ENCODE measurements around the gene PTMA. TPM values are rescaled to one million over a fixed set of nuclear protein-coding genes. Genes with fewer than 3 reads are reported as not detected.
"Not testable (repeated sequence)": the region's sequence is repeated elsewhere in the genome, so short reads cannot be mapped to it uniquely, and the experiment has no call there.

The PTMA gene
- total and polyA plus RNA-seq, 5 experiments from 2014 or later = 1,008 to 2,224 (median 1,851) TPM

- DNase-seq = no peak
- Mint-ChIP-seq H3K27me3 (no peaks in the 10 kb centered on the region), H3K4me3 (no peak overlapping the region), H3K9me3 (no peaks in the 10 kb centered on the region), H3K27ac (no peak overlapping the region), H3K36me3 (no peaks in the 10 kb centered on the region), H3K4me1 (peaks cover 0 to 6% (median 0%) of the 10 kb centered on the region in 4 donors)
- POLR2A ChIA-PET = no interaction called here
- ATAC-seq = no peak
Measured at GRCh38 chr2:231722721-231723307, 14.5 kb downstream of the PTMA start.

GRCh38 chr2:231725476-231725875 lies 17.2 kb downstream of the PTMA start:
- no peaks in the 10 kb centered on the region for H3K9me3 Mint-ChIP-seq
- no peak for DNase-seq
- no peak overlapping the region for H3K4me3 Mint-ChIP-seq
- no peak for ATAC-seq
- H3K4me1 Mint-ChIP-seq = peaks cover 0 to 6% (median 0%) of the 10 kb centered on the region in 4 donors
- peaks cover 0 to 8% (median 0%) of the 10 kb centered on the region in 3 donors for H3K36me3 Mint-ChIP-seq
- peak overlapping the region in 1 of 10 donors; percentile 69 for H3K27ac Mint-ChIP-seq
- H3K27me3 Mint-ChIP-seq = no peaks in the 10 kb centered on the region
- POLR2A ChIA-PET = interaction anchor here (1.0 kb wide), 1 partner anchor 8 kb away, joined by 3 read pairs; no protein-coding TSS in a partner anchor

- Mint-ChIP-seq H3K9me3 (no peaks in the 10 kb centered on the region), H3K4me3 (no peak overlapping the region), H3K4me1 (peaks cover 0 to under 1% (median 0%) of the 10 kb centered on the region in 4 donors), H3K27ac (peak overlapping the region in 1 of 10 donors; percentile 69), H3K27me3 (no peaks in the 10 kb centered on the region), H3K36me3 (peaks cover 0 to 10% (median under 1%) of the 10 kb centered on the region in 3 donors)
- POLR2A ChIA-PET = no interaction called here
- ATAC-seq (no peak), DNase-seq (no peak)
Measured at GRCh38 chr2:231726276-231726675, 18.0 kb downstream of the PTMA start.

DNA sequence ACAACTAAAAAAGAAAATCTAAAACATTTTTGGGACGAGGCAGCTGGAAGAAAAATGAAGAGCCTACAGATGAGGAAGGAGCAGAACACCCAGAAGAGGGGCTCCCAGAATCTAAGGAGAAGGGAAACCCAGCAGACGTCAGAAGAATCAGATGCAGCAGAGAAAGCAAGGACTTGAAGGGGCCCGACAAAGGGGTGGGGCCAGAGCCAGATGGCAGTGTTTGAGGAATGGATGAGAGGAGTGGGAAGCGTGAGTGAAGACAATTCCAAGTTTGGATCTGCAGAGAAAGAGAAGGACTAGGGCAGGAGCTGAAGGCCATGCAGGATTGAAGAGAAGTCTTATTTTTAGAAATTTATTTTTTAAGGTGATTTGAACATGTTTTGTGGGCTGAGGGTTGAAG lies 19.3 kb downstream of the PTMA start:
- Mint-ChIP-seq H3K4me3 (no peak overlapping the region), H3K4me1 (no peaks in the 10 kb centered on the region), H3K36me3 (peaks cover 10 to 23% (median 11%) of the 10 kb centered on the region in 3 donors), H3K27me3 (no peaks in the 10 kb centered on the region), H3K9me3 (no peaks in the 10 kb centered on the region), H3K27ac (no peak overlapping the region)
- no peak for ATAC-seq
- POLR2A ChIA-PET = interaction anchor here (0.7 kb wide), 1 partner anchor 109 kb away, joined by 5 read pairs; no protein-coding TSS in a partner anchor
- DNase-seq = no peak

DNA sequence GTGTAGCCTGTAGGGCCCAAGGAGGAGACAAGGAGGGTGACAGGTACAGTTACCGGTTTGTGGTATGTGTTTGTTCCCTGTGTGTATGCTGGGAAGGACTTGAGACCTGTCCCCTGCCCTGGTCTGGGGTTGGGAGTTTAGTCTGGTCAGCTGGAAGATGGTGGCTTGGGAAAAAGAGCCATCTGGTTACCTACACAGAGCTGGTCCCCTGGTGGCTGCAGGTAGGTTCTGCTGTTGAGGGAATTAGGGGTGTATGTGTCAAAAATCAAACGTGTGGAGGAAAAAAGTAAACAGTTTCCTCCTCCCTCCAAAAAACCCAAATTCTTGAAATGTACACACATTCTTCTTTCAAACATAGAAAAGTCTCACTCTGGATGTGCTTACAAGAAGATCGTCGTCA lies 24.3 kb downstream of the PTMA start:
- POLR2A ChIA-PET = interaction anchor here (1.1 kb wide), 1 partner anchor 8 kb away, joined by 3 read pairs; no protein-coding TSS in a partner anchor
- Mint-ChIP-seq H3K27me3 (no peaks in the 10 kb centered on the region), H3K4me3 (no peak overlapping the region), H3K36me3 (peaks cover 10 to 56% (median 20%) of the 10 kb centered on the region in 3 donors), H3K27ac (no peak overlapping the region), H3K9me3 (no peaks in the 10 kb centered on the region), H3K4me1 (peaks cover 0 to 2% (median 0%) of the 10 kb centered on the region in 4 donors)
- no peak for ATAC-seq
- DNase-seq = no peak

DNA sequence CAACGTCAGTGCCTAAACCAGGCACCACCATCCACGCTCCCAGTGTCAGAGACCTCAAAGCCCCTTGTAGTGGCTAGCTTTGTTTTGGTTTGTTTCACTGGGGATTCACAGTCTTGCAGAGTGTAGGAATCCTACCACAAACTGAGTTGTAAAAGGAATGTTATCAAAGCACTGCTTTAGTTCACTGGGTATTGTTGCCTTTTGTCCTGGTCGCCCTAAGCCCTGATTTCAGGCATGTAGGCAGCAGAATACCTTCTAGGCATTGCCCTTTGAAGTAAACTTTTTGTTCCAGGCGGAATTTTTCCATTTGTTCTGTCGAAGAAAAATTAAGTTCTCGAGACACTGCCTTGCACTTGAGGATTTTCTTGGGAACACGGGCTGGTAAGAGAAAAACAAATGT lies 29.4 kb downstream of the PTMA start:
- Mint-ChIP-seq H3K4me1 (peaks cover 0 to 2% (median 0%) of the 10 kb centered on the region in 4 donors), H3K4me3 (no peak overlapping the region), H3K27ac (no peak overlapping the region), H3K36me3 (peaks cover 0 to 52% (median 17%) of the 10 kb centered on the region in 3 donors), H3K27me3 (no peaks in the 10 kb centered on the region), H3K9me3 (no peaks in the 10 kb centered on the region)
- POLR2A ChIA-PET = no interaction called here
- ATAC-seq (no peak), DNase-seq (no peak)

DNA sequence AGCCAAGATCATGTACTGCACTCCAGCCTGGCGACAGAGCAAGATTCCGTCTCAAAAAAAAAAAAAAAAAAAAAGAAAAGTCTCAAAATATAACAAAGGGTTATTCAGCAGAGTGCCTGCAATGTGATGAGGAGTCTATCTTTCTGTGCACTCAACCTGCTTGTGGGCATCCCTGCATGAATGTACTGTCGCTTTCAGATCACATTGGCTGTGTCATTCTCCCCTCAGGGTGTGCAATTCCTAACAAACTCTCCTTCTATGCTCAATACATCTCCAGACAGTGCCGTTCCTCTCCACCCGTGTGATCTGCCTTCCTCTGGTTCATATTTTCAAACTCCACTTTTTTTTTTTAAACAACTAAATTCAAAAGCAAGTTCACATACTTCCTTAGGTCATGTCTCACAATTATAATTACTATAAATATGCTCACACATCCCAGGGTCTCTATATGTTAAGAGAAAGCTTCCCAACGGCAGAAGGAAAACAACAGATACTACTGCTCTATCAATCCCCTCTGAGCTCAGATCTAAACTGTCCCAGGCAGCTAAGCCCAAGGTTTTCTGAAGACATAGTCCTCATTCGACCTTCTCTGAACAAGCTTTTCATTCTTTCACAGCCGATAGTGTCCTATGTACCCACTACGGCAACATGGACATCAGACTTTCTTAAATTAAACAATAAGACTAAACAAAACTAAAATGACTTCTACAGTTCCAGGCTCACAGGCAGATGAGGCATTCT lies 35.2 kb downstream of the PTMA start:
- H3K36me3 Mint-ChIP-seq = peaks cover 0 to 11% (median 2%) of the 10 kb centered on the region in 3 donors
- ATAC-seq = no peak
- POLR2A ChIA-PET = interaction anchor here (0.7 kb wide), 1 partner anchor 485 kb away, joined by 3 read pairs; no protein-coding TSS in a partner anchor

GRCh38 chr2:231745303-231746038 lies 37.1 kb downstream of the PTMA start:
- H3K9me3 Mint-ChIP-seq = no peaks in the 10 kb centered on the region
- H3K27me3 Mint-ChIP-seq = no peaks in the 10 kb centered on the region
- DNase-seq (no peak), ATAC-seq (no peak)
- POLR2A ChIA-PET = no interaction called here
- peaks cover 0 to 5% (median 2%) of the 10 kb centered on the region in 4 donors for H3K4me1 Mint-ChIP-seq
- no peaks in the 10 kb centered on the region for H3K36me3 Mint-ChIP-seq
- H3K27ac Mint-ChIP-seq = no peak overlapping the region
- H3K4me3 Mint-ChIP-seq = no peak overlapping the region

More for the DNA sequence above, 35.2 kb downstream of the PTMA start:
- Mint-ChIP-seq H3K27me3 (no peaks in the 10 kb centered on the region), H3K9me3 (no peaks in the 10 kb centered on the region), H3K4me1 (peaks cover 0 to 5% (median under 1%) of the 10 kb centered on the region in 4 donors), H3K27ac (peak overlapping the region in 2 of 10 donors; percentile 11 to 18), H3K4me3 (no peak overlapping the region)
- no peak for DNase-seq

- H3K4me3 Mint-ChIP-seq, ATAC-seq, H3K27ac Mint-ChIP-seq, POLR2A ChIA-PET, H3K9me3 Mint-ChIP-seq, DNase-seq, H3K27me3 Mint-ChIP-seq, H3K4me1 Mint-ChIP-seq, H3K36me3 Mint-ChIP-seq: not testable (repeated sequence)
Measured at GRCh38 chr2:231748153-231748896, 40.0 kb downstream of the PTMA start.

GRCh38 chr2:231749016-231749415 lies 40.7 kb downstream of the PTMA start:
- DNase-seq, H3K27me3 Mint-ChIP-seq, POLR2A ChIA-PET, ATAC-seq, H3K9me3 Mint-ChIP-seq, H3K4me1 Mint-ChIP-seq, H3K27ac Mint-ChIP-seq, H3K36me3 Mint-ChIP-seq, H3K4me3 Mint-ChIP-seq: not testable (repeated sequence)

DNA sequence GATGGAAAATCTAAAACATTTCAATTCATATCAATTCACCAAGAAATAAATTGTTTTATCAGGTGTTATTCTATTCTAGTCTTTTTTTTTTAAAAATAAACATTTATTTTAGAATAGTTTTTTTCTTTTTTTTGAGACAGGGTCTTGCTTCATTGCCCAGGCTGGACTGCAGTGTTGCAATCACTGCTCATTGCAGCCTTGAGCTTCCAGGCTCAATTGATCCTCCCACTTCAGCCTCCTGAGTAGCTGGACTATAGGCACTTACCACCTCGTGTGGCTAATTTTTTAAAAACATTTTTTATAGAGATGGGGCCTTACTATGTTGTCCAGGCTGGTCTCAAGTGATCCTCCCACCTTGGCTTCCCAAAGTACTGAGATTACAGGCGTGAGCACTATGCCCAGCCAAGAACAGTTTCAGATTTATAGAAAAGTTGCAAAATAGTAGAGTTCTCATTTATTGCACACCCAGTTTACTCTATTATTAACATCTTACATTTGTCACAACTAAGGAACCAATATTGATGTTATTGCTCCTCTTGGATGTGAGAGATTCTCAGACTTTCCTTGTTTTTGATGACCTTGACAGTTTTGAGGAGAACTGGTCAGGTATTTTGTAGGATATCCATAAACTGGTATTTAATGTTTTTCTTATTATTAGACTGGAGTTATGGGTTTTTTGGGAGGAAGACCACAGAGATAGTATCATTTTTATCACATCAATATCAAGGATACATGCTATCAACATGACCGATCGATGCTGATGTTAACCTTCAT lies 42.9 kb downstream of the PTMA start:
- H3K4me3 Mint-ChIP-seq = no peak overlapping the region
- H3K27me3 Mint-ChIP-seq = no peaks in the 10 kb centered on the region
- POLR2A ChIA-PET = no interaction called here
- no peaks in the 10 kb centered on the region for H3K9me3 Mint-ChIP-seq
- no peak for ATAC-seq
- H3K27ac Mint-ChIP-seq = no peak overlapping the region
- no peak for DNase-seq
- H3K36me3 Mint-ChIP-seq = peaks cover 0 to 2% (median 0%) of the 10 kb centered on the region in 3 donors
- peaks cover 0 to 4% (median 2%) of the 10 kb centered on the region in 4 donors for H3K4me1 Mint-ChIP-seq

DNA sequence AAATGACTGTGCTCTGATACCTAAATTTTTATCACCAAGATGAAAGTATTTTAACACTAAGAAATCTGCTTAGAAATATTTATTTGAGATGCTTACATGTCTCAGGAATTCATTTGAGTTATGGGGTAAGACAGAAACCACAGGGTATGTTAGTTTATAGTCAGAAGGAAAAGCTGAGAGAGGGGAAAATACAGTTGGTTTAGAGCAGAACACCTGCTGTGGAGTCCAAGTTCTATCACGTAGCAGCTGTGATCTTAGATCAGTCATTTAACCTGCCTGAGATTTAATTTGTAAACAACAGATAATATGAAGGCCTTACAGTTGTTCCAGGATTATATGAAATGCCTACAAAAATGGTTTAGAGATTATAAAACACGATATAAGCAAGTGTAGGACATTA lies 43.7 kb downstream of the PTMA start:
- Mint-ChIP-seq H3K36me3 (peaks cover 0 to 2% (median 0%) of the 10 kb centered on the region in 3 donors), H3K9me3 (no peaks in the 10 kb centered on the region)
- POLR2A ChIA-PET = no interaction called here

More for the DNA sequence above, 43.7 kb downstream of the PTMA start:
- Mint-ChIP-seq H3K4me1 (peaks cover 0 to 2% (median 1%) of the 10 kb centered on the region in 4 donors), H3K4me3 (no peak overlapping the region), H3K27ac (no peak overlapping the region), H3K27me3 (no peaks in the 10 kb centered on the region)
- ATAC-seq = no peak
- DNase-seq = no peak
